Adrenal gland (tissue), 12 donors: ENCODE measurements around the gene TMEM238L. TPM values are rescaled to one million over a fixed set of nuclear protein-coding genes. Genes with fewer than 3 reads are reported as not detected.

ENCODE experiments used
- DNase-seq, 7 donors: peaks; one replicate each; pipeline ENCODE4 v3.0.0-alpha.2; 2019 to 2020
- H3K27ac ChIP-seq, 5 donors: fragments of 200-600 bp; sonication (generic) in 4 of 5; 1 replicate in 3 of 5; 2 replicates in 2 of 5; pipeline versions ENCODE4 v1.5.1 to v1.8.0; 2016 to 2020; ENCODE audit warnings: mild to moderate bottlenecking in 1 of 5
- H3K27me3 ChIP-seq: fragments of 200-600 bp; 2 replicates; pipeline ENCODE4 v1.8.0; 2021
- H3K36me3 ChIP-seq, 2 donors: fragments of 200-600 bp; replicated peaks in 1 of 2; 1 replicate in 1 of 2; 2 replicates in 1 of 2; pipeline versions ENCODE4 v1.5.1 to v1.8.0; 2018 to 2022
- H3K4me1 ChIP-seq, 2 donors: fragments of 200-600 bp; replicated peaks in 1 of 2; 1 replicate in 1 of 2; 2 replicates in 1 of 2; pipeline versions ENCODE4 v1.5.1 to v1.8.0; 2018 to 2021
- H3K4me3 ChIP-seq, 4 donors: fragments of 200-600 bp; sonication (generic) in 3 of 4; one replicate each; pipeline ENCODE4 v1.5.1; 2016 to 2018
- H3K9me3 ChIP-seq, 3 donors: fragments of 200-600 bp; sonication (generic) in 1 of 3; replicated peaks in 1 of 3; 1 replicate in 2 of 3; 2 replicates in 1 of 3; pipeline versions ENCODE4 v1.5.1 to v1.8.0; 2016 to 2021
- POLR2A ChIP-seq, 2 donors: fragments of 450-650 bp; IDR thresholded peaks; one replicate each; pipeline ENCODE4 v1.6.1; 2017; ENCODE audit warnings: antibody characterized with exemption in 2 of 2, mild to moderate bottlenecking in 2 of 2, moderate library complexity in 1 of 2
- WGBS, 4 donors: extraction: QIAGEN DNeasy Blood & Tissue Kit in 2 of 4; methylation state at CpG; one replicate each; pipeline versions ENCODE4 v1.1.5 to v1.1.7; 2013 to 2017; 5-methylcytosine and 5-hydroxymethylcytosine counted together
- intact Hi-C, 2 donors: fragments of 100-400 bp; cut with DNase I; formaldehyde crosslinking; loops; one replicate each; pipeline versions ENCODE4 v1.14.1 to v1.15.0; 2022 to 2023
- polyA plus RNA-seq, 3 donors: library from polyadenylated mRNA; stranded (reverse); fragments of 200-250 nt in 2 of 3; fragments of 350-450 nt in 1 of 3; fragmentation: Illumina TruSeq in 1 of 3; extraction: RNeasy Lipid Tissue Mini Kit (QIAGEN cat#74804) in 1 of 3; gene quantifications; one replicate each; pipeline ENCODE4 v1.2.3, GENCODE V29; 2013 to 2014
- total RNA-seq, 9 donors: library from RNA; depleted of rRNA in 4 of 9; stranded (reverse); fragments of >200 nt in 4 of 9; fragments of 120-200 nt in 1 of 9; fragmentation: NEBNext Ultra II Directional in 1 of 9; extraction: Animal tissue kit (Norgen Biotek cat#: 25700) in 1 of 9; gene quantifications; one replicate each; pipeline versions ENCODE4 v1.1.0 to v1.2.4, GENCODE V29; 2013 to 2023
- TF ChIP-seq, protein P1 (sequence below), 6 experiments: fragments of 450-650 bp in 4 of 6; fragments of 200-600 bp in 2 of 6; sonication (generic) in 1 of 6; IDR thresholded peaks; 1 replicate in 5 of 6; 2 replicates in 1 of 6; pipeline versions ENCODE4 v1.5.1 to v1.8.0; 2016 to 2021; ENCODE audit warnings: antibody characterized with exemption in 6 of 6, mild to moderate bottlenecking in 2 of 6, moderate library complexity in 1 of 6
- donor health status: healthy with polysubstance abuse.
- donor health status: Bipolar disorder and iron deficiency.
- donor health status: DM: yes; HTN: yes; CAD: no.
- donor health status: DM: no; HTN: no; CAD: no.
- donor health status: DM: no; HTN: no; CAD: no.
- donor health status: DM: yes; HTN: yes; CAD: no.

TMEM238L gene
- total and polyA plus RNA-seq, 12 donors = 0.07 to 0.14 TPM; not detected in 10

- Histone ChIP-seq H3K27ac (no peak overlapping the region), H3K27me3 (no peaks in the 10 kb centered on the region), H3K4me1 (no peaks in the 10 kb centered on the region), H3K36me3 (no peaks in the 10 kb centered on the region), H3K4me3 (no peak overlapping the region), H3K9me3 (no peaks in the 10 kb centered on the region)
- intact Hi-C loops = no loop called here
- no peak for DNase-seq
- 91 to 94% (median 91%) methylated on average over 6 of the region's 6 CpGs for WGBS, 4 donors
- TF ChIP-seq, protein P1, sequence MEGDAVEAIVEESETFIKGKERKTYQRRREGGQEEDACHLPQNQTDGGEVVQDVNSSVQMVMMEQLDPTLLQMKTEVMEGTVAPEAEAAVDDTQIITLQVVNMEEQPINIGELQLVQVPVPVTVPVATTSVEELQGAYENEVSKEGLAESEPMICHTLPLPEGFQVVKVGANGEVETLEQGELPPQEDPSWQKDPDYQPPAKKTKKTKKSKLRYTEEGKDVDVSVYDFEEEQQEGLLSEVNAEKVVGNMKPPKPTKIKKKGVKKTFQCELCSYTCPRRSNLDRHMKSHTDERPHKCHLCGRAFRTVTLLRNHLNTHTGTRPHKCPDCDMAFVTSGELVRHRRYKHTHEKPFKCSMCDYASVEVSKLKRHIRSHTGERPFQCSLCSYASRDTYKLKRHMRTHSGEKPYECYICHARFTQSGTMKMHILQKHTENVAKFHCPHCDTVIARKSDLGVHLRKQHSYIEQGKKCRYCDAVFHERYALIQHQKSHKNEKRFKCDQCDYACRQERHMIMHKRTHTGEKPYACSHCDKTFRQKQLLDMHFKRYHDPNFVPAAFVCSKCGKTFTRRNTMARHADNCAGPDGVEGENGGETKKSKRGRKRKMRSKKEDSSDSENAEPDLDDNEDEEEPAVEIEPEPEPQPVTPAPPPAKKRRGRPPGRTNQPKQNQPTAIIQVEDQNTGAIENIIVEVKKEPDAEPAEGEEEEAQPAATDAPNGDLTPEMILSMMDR (IDR thresholded peaks at IDR 0.05) = no peak
- TF ChIP-seq POLR2A (IDR thresholded peaks at IDR 0.05) = no peak
Measured at GRCh38 chr17:10757067-10757466, 46.8 kb downstream of the TMEM238L start.

GRCh38 chr17:10756619-10757018 lies 47.3 kb downstream of the TMEM238L start:
- intact Hi-C loops = no loop called here
- H3K27me3 ChIP-seq = no peaks in the 10 kb centered on the region
- H3K4me1 ChIP-seq = no peaks in the 10 kb centered on the region
- H3K36me3 ChIP-seq = no peaks in the 10 kb centered on the region
- H3K4me3 ChIP-seq = no peak overlapping the region
- no peak for DNase-seq
- no peak overlapping the region for H3K27ac ChIP-seq
- 91 to 96% (median 94%) methylated on average over 2 of the region's 2 CpGs for WGBS, 4 donors
- no peaks in the 10 kb centered on the region for H3K9me3 ChIP-seq
- TF ChIP-seq POLR2A (IDR thresholded peaks at IDR 0.05) = no peak
- TF ChIP-seq, protein P1 (IDR thresholded peaks at IDR 0.05) = no peak

- Histone ChIP-seq H3K4me3 (no peak overlapping the region), H3K9me3 (no peaks in the 10 kb centered on the region), H3K4me1 (no peaks in the 10 kb centered on the region), H3K27me3 (no peaks in the 10 kb centered on the region), H3K27ac (no peak overlapping the region), H3K36me3 (no peaks in the 10 kb centered on the region)
- no peak for DNase-seq
- TF ChIP-seq POLR2A (IDR thresholded peaks at IDR 0.05) = no peak
- TF ChIP-seq, protein P1 (IDR thresholded peaks at IDR 0.05) = no peak
- WGBS, 4 donors = 71 to 91% (median 87%) methylated on average over 1 of the region's 1 CpG
- intact Hi-C loops = no loop called here
Measured at GRCh38 chr17:10756185-10756584, 47.7 kb downstream of the TMEM238L start.

- no peak for DNase-seq
- Histone ChIP-seq H3K27me3 (no peaks in the 10 kb centered on the region), H3K36me3 (no peaks in the 10 kb centered on the region), H3K9me3 (no peaks in the 10 kb centered on the region), H3K4me3 (no peak overlapping the region), H3K4me1 (no peaks in the 10 kb centered on the region), H3K27ac (no peak overlapping the region)
- 83 to 88% (median 87%) methylated on average over 3 of the region's 3 CpGs for WGBS, 4 donors
- TF ChIP-seq, protein P1 (IDR thresholded peaks at IDR 0.05) = no peak
- no peak for TF ChIP-seq POLR2A (IDR thresholded peaks at IDR 0.05)
- intact Hi-C loops = no loop called here
Measured at GRCh38 chr17:10755592-10756127, 48.2 kb downstream of the TMEM238L start.
